GM13977 (cell line): ENCODE results near the gene THSD4.

Experiments
- DNase-seq: peaks from one replicate; pipeline ENCODE4 v3.0.0; 2012; ENCODE audit warnings: low spot score
- CTCF ChIP-seq: IDR thresholded peaks from 2 replicates; pipeline ENCODE4 v1.5.1; 2012; ENCODE audit warnings: mild to moderate bottlenecking, control low read depth; ENCODE audit not compliant: insufficient read depth; ENCODE audit errors: extremely low read depth, missing control alignments
- in situ Hi-C: fragments of 300-500 bp; cut with MboI; formaldehyde crosslinking; loops from one replicate; pipeline ENCODE4 v1.12.0; 2022; ENCODE audit warnings: low sequenced_read_pairs, low pct_unique_long_range_greater_than_20kb, mixed read lengths, inconsistent platforms; ENCODE audit not compliant: unreplicated experiment

Gene THSD4

GRCh38 chr15:71141572-71141971 lies 26.3 kb downstream of the THSD4 start:
- no peak for DNase-seq
- TF ChIP-seq CTCF: no peak
- in situ Hi-C loops: no loop called here

DNA sequence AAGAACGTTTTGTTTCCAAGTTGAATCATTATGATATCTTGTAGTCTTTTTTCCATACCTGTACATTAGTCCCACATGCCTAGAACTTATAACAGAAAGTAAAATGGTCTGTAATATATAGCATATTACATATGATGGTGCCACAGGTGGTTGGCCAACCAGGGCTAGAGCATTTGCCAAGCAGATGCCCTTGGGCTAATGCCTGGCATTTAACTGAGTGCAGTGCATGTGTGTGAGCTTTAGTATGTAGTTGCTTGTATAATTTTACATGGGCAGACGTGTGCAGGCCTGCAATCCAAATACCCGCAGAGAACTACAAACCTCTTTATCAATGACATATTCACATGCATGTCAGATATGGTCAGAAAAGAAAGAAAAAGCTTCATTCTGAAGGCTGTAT lies 27.5 kb downstream of the THSD4 start:
- no peak for DNase-seq
- in situ Hi-C loops: no loop called here
- TF ChIP-seq CTCF: no peak

GRCh38 chr15:71143373-71144310 lies 28.4 kb downstream of the THSD4 start:
- in situ Hi-C loops: no loop called here
- no peak for TF ChIP-seq CTCF
- DNase-seq: no peak

GRCh38 chr15:71145648-71146047 lies 30.4 kb downstream of the THSD4 start:
- in situ Hi-C loops: no loop called here
- no peak for DNase-seq
- no peak for TF ChIP-seq CTCF

DNA sequence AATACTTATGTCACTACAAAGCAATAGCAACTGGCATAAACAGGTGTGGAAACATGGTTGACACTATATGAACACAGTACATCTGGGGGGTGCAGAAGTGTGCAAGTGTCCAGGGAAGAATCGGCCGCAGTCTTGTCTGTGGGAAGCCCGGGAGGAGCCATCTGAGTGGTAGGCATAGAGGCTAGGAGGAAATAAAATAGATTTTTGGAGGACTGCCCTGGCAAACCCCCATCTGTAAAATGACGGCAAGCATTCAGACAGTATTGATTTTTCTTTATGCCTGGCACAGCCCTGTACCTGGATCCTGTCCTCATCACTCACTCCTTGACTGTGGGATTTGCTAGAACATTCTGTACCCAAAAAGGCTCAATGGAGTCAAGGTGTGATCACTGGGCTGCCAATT lies 31.3 kb downstream of the THSD4 start:
- TF ChIP-seq CTCF: no peak
- DNase-seq: no peak
- in situ Hi-C loops: no loop called here

DNA sequence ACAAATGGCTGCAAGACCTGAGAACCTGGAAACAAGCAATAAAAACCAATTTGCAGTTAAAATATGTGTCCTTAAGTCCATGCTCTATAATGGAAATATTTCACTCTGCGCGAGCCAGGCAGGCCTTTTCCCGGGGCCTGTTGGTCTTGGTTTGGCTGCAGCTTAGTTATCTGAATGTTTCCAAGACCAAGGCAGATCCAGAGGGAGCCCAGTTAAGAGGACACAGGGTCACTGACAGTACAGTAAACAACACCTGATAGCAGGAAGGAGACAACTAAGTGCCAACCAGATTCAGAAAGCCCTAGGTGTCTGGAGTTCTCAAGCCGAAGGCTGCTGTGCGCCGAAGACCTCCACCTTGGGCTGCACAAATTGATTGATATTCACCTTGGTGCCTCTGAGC lies 32.8 kb downstream of the THSD4 start:
- no peak for DNase-seq
- TF ChIP-seq CTCF: no peak
- in situ Hi-C loops: no loop called here
